Amygdala (tissue), 56 donors: Measurements from ENCODE around the gene KCNAB3.
A peak's percentile ranks its signal among the peaks of the same experiment; 100 is the strongest.
"Not testable (repeated sequence)": the region's sequence is repeated elsewhere in the genome, so short reads cannot be mapped to it uniquely, and the experiment has no call there.

Source experiments
- DNase-seq, 56 donors: peaks; one replicate each; lab custom pipeline; 2025; lab: John Stamatoyannopoulos, UW

Gene KCNAB3

DNA sequence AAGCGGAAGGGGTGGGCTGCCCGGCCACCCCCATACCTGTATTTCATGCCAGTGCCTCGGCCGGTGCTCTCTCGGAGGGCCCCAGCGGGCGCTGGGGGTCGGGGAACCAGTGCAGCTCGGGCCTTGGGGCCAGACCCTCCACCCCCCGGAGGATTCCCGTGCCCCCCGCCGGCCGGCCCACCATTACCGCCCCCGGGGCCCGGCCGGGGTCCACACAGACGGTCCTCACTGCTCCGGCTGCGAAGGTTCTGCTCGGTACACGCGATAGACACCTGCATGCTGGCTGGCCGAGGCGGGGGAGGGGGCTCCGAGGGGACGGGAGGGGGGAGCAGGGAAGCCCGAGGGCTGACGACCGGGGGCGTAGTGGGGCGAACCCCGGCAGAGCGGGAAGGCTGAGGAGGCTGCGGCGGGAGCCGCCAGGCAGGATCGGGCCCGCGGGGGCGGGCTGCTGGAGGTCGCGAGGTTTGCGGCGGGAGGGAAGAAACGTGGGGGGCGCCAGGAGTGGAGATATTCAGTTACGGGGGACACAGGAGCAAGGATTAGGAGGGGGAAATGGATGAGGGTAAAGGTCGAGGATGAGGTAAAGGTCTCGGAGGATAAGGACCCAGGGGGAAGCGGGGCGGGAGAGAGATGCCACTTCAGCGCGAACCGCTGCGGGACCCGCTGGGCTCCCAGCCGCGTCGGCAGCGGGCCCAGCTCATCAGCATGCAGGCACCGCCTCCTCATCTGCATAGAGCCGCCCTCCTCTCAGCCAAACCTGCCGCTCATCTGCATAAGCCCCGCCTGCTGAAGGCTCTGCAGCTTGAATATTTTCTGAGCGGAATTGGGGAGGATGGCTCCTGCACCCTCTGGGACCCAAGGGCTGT is at the start of gene KCNAB3:
KCNAB3 (minus strand) TSS at position 699 of the 866 bp plus-strand sequence; CDS start at position 278, 421 bp downstream.
- peak in 45 of 56 donors; percentile 7 to 82 (median 52) for DNase-seq

DNA sequence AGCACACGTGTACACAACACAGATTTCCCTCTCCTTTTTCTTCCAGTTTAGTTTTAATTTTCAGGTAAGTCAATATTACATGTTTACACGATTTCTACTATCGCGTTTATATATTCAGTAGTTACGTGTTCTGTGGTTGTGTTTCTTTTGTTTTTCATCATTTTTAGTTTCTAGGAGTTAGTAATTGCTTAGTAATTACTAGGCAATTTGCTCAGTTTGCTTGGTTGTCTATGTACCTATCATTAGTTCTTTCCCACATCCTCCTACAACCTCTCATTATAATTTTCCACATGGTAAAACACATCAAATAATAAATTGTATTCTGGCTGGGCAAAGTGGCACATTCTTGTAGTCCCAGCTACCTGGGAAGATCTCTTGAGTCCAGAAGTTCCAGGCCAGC is 48.1 kb upstream of the KCNAB3 start:
- DNase-seq, result no peak

DNA sequence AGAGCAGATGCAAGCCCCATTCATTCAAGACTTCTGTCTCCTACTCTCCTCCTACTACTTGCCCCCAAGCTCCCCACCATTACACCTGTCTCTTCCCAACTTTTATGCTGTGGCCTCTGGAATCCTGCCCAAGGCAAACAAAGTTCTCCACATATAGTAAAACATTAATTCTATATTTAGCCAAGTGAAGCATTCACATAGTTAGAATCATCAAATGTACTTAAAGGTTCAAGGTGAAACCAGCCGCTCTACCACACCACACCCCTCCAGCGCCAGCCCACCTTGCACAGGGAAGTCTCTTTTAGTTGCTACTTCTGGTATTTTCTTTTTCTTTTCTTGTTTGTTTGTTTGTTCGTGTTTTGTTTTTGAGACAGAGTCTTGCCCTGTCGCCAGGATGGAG is 47.4 kb upstream of the KCNAB3 start:
- DNase-seq, result no peak

DNA sequence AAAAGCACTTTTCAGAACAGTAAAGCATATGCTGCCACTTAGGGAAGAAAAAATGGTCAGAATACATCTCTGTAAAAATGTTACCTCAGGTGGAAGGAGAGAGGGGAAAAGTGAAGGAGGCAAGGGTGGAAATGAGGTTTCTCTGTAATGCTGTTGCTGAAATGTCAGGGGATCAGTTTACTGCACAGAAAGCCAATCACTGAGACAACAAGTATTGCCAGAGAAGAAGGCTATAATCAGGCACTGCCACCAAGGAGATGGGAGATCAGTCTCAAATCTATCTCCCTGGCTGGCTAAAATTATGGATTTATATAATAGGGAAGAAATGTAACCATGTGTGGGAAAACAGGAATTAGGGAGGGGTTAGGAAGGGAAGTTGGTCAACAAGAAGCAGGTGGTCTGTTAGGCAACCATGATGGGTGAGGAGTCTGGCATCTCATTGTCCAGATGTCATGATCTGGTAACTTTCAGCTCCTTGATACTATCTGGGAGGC is 45.0 kb upstream of the KCNAB3 start:
- no peak for DNase-seq

DNA sequence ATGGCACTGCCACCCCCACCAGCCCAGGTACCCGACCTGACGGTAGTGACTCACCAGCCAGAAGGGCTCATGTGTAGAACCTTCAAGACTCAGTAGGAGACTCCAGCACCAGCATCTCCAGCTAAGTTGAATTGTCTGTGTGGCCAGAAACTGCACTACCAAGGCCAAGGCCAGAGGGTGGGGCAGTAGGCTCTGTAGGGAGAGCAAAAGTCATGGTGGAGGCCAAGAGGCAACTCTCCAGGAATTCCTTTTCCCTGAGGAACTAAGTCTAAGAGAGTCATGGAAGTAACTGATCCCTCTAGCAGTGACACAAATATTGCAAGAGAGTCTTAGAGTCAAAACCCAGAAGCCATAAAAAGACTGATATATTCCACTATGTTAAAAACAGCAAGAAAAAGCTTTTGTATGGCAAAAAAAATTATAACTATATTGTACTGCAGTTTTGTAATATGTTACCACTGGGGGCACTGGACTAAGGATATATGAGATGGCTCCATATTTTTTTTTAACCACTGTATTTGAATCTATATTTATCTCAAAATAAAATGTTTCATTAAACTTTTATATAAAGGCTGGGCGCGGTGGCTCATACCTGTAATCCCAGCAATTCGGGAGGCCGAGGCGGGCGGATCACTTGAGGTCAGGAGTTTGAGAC is 42.6 kb upstream of the KCNAB3 start:
- DNase-seq, result no peak

DNA sequence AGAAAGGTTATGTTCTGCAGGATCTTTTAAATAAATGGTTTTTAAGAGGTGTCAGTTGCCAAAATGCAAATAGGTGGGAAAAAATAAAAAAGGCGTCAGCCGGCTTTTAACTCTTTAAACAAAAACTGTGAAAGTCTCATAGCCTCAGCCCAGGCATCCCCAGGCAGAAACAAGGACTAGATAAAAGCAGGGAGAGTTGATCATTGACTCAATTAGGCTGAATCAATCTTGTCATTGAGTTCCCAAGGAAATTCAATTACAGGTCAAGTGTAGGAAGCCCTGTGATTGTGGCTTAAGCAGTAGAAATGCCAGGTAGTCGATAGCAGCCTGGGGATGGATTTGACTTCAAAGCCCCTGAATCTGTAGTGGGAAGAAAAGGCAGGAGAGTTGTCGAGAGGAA is 42.0 kb upstream of the KCNAB3 start:
- DNase-seq, result no peak

DNA sequence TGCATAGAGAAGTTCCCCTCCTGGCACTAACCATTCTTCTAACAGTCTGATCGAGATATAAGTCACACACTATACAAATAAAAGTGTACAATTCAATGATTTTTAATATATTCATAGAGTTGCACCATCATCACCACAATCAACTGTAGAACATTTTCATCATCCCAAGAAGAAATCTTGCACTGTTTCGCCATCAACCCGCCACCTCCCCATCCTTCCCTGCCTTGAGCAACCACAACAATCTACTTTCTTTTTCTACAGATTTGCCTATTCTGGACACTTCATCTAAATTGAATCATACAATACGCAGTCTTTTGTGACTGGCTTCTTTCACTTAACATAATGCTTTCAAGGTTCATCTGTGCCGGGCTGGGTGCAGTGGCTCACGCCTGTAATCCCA is 39.8 kb upstream of the KCNAB3 start:
- DNase-seq, result no peak

DNA sequence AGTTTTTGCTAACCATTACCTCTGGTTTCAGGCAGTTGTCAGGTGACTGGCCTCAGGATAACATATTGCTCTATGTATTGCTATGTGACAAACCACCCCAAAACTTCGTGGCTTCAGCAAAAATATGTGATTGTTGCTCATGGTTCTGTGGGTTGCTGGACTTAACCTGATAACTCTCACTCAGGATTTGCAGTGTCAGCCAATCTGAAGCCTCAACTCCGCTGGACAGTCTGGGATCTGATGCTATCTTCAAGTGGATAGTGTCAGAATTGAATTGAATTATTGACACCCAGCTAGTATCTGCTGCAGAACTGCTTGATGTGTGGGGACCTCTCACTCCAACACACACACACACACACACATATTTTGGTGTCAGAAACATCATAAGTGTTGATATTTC is 38.1 kb upstream of the KCNAB3 start:
- DNase-seq, result no peak

DNA sequence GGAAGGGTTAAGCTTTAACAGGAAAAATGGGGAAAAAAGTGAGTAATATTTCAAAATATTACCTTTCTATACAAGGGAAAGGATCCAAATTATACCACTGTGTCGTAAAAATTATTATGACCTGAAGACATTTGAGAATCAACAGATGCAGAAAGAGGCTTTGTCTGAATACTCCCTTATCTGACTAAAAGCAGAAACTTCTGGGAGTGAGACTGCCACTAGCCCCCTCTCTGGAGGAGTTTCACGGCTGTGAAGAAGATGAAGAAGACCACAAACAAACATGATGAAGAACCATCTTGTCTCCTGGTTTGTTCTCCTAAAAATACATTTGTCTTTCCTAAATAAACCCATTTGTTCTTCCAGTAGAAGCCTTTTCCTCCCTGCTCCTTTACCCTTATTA is 31.8 kb upstream of the KCNAB3 start:
- no peak for DNase-seq

DNA sequence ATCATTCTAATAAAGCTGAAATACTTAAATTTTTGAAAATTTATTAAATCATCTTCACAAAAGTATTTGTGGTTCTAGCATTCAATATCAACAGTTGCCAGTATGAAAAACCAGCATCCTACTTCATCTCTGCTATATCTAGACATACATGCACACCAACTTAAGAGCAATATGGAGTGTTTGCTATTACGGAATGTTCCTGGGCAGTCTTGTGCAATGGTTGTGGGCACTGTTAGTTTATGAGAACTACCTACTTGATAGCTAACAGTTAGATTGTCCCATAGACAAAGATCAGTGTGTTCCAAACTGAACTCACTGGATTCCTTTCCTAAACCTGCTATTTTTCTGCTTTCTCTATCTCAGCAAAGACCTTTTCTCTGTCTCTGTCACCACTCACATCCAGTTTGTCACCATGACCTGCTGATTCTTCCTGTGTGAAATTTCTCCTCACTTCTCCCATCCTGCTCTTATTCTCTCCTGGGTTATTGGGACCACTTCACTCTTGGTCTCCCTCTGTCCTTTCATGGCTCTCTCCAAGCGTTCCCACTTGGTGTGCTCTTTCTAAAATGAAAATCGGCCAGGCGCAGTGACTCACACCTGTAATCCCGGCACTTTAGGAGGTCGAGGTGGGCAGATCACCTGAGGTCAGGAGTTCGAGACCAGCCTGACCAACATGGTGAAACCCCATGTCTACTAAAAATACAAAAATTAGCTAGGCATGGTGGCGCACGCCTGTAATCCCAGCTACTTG is 30.0 kb upstream of the KCNAB3 start:
- no peak for DNase-seq

DNA sequence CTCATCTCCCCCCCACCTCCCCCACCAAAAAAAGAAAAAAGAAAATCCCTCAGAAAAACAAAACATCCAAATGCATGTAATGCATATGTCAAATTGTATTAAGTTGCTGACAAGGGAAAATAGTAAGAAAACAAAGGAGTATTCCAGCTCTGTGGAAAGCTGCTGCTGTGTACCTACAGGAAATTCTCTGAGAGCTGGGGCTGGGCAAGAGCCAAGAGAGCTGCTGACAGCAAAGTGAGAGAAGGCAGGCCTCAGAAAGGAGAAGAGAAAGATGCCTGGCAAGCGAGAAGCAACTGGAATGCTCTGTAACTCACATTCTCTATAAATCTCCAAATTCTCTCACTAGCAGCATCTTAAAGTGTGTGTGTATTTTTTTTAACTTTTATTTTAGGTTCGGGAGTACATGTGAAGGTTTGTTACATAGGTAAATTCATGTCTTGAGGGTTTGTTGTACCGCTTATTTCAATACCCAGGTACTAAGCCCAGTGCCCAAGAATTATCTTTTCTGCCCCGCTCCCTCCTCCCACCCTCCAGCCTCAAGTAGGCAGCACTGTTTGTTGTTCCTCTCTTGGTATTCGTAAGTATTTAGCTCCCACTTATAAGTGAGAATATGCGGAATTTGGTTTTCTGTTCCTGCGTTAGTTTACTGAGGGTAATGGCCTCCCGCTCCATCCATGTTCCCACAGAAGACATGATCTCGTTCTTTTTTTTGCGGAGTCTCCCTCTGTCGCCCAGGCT is 26.7 kb upstream of the KCNAB3 start:
- DNase-seq, result peak in 3 of 56 donors; percentile 2 to 14 (median 6)

DNA sequence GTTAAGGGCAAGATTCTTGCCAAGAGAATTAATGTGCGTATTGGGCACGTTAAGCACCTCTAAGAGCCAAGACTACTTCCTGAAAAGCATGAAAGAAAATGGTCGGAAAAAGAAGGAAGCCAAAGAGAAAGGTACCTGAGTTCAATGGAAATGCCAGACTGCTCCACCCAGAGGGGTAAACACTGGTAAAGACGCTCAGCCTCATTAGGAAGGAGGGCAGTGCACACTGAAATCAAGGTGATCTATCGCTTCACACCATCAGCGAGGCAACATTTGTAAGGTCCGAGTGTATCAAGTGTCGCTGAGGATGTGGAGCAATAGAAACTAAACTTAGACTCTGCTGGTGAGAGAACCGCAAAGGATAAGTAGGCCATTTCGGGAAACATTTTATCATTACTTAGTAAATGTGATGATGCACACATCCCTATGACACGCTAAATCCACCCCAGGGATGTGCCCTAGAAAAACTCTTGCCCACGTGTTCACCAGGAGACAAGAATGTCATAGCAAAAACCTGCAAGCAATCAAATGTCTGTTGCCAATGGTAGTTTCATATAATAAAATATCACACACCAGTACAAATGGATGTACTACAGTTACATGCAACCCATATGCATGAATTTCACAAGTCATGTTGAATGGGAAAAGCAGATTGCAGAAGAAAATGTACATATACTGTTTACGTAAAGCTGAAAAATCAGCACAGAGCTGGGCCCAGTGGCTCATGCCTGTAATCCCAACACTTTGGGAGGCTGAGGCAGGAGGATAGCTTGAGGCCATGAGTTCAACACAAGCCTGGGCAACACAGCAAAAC is 26.0 kb upstream of the KCNAB3 start:
- no peak for DNase-seq

DNA sequence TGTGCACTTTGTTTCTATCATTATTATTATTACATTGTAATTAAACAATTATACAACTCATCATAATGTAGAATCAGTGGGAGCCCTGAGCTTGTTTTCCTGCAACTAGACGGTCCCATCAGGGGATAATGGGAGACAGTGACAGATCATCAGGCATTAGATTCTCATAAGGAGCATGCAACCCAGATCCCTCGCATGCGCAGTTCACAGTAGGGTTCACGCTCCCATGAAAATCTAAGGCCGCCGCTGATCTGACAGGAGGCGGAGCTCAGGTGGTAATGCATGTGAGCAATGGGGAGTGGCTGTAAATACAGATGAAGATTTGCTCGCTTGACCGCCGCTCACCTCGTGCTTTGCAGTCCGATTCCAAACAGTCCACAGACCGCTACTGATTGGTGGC is 23.6 kb upstream of the KCNAB3 start:
- not testable (repeated sequence) for DNase-seq

DNA sequence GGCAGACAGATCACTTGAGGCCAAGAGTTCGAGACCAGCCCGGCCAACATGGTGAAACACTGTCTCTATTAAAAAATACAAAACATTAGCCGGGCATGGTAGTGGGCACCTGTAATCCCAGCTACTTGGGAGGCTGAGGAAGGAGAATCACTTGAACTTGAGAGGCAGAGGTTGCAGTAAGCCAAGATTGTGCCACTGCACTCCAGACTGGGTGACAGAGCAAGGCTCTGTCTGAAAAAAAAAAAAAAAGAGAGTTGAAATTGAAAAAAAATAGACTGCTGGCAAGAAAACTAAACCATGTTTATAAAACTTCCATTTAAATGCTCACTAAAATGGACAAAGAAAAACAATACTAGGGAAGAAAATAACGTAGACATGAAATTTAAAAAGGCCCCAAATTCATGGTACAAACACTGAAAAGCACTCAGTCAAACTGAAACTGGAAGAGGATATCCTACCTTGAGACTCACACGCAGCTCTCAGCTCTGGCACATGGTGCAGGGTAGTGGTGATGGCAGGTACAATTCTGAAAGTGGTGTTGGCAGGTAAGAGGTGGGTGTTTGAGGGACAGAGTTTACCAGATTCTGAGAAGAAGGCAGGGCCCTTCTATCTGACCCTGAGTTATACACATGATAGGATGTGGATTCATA is 21.6 kb upstream of the KCNAB3 start:
- no peak for DNase-seq

DNA sequence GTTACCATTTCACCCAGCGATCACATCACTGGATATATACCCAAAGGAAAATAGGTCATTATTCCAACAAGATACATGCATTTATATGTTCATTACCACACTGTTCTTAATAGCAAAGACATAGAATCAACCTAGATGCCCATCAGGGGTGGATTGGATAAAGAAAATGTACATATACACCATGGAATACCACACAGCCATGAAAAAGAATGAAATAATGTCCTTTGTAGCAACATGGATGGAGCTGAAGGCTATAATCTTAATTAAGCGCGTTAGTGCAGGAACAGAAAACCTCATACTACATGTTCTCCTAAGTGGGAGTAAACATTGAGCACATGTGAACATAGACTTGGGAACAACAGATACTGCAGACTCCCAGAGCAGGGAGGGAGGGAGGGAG is 20.9 kb upstream of the KCNAB3 start:
- DNase-seq, result no peak

DNA sequence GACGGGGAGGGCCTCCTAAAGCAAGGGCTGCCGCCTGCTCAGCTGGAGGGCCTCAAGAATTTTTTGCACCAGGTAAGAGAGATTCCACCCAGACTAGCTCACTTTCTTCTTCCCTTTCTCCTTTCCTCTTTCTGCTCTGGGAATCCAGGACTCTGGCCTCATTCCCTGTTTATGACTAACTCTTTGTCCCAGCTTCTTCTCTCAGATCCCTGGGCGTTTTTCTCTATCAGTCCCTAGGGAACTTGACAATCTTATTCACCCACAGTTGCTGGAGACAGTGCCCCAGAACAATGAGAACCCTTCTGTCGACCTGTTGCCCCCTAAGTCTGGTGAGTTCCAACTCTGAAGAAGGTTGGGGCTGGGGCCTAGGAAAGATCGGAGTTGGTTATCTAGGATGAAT is 18.0 kb upstream of the KCNAB3 start:
- no peak for DNase-seq

DNA sequence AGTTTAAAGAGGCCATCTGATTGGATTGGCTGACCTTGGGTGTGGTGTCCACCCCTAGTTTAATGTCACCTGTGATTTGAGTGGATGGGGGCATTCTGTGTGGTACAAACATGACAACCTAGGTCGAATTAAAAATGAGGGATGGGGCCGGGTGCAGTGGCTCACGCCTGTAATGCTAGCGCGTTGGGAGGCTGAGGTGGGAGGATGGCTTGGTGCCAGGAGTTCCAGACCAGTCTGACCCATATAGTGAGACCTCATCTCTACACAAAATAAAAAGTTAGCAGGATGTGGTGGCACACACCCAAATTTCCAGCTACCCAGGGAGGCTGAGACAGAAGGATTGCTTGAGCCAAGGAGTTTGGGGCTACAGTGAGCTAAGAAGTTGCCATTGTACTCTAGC is 16.8 kb upstream of the KCNAB3 start:
- no peak for DNase-seq

DNA sequence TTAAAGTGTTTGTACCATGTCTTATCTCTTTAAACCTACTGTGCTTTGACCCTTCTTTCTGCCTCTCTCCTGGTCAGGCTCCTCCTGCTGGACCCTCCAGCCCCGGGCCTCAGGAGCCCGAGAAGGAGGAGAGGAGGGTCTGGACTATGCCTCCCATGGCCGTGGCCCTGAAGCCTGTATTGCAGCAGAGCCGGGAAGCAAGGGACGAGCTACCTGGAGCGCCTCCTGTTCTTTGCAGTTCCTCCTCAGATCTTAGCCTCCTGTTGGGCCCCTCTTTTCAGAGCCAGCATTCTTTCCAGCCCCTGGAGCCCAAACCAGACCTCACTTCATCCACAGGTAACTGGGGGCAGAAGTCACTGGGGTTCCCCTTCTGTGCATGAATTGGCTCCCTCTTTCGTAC is 16.0 kb upstream of the KCNAB3 start:
- DNase-seq, result no peak

DNA sequence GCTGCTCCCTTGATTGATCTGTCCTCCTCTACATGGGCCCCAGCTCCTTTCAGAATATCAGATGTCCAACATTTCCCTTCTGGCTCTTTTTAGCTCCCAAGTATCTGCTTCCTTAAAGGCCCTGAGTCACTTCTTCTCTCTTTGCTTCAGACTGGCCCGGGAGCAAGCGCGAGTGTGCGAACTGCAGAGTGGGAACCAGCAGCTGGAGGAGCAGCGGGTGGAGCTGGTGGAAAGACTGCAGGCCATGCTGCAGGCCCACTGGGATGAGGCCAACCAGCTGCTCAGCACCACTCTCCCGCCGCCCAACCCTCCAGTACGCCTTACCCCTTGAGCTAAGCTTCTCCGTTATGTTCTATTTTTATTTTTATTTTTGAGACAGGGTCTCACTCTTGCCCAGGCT is 14.7 kb upstream of the KCNAB3 start:
- DNase-seq, result no peak
